ENCODE measurements around the gene FKBP1C. TPM values are rescaled to one million over a fixed set of nuclear protein-coding genes. Genes with fewer than 3 reads are reported as not detected.

The FKBP1C gene
- total and polyA plus RNA-seq, 2 experiments from 2014 or later = 0.35 to 0.91 TPM

DNA sequence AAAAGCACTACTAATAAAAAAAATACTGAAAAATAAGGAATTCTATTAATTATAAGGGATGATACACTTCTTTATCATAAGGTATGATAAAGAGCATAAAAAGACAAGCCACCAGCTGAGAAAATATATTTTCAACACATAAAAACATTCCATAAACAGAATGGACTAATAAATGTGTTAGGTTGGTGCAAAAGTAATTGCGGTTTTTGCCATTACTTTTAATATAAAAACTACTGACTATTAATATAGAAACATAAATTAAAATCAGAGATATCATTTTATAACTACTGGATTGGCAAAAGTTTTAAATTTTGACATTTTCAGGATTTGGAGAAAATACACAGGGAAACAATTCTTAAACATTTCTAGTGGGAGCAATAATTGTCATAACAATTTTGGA, 37.1 kb upstream of the FKBP1C start (continued):
- TF ChIP-seq, protein P1, sequence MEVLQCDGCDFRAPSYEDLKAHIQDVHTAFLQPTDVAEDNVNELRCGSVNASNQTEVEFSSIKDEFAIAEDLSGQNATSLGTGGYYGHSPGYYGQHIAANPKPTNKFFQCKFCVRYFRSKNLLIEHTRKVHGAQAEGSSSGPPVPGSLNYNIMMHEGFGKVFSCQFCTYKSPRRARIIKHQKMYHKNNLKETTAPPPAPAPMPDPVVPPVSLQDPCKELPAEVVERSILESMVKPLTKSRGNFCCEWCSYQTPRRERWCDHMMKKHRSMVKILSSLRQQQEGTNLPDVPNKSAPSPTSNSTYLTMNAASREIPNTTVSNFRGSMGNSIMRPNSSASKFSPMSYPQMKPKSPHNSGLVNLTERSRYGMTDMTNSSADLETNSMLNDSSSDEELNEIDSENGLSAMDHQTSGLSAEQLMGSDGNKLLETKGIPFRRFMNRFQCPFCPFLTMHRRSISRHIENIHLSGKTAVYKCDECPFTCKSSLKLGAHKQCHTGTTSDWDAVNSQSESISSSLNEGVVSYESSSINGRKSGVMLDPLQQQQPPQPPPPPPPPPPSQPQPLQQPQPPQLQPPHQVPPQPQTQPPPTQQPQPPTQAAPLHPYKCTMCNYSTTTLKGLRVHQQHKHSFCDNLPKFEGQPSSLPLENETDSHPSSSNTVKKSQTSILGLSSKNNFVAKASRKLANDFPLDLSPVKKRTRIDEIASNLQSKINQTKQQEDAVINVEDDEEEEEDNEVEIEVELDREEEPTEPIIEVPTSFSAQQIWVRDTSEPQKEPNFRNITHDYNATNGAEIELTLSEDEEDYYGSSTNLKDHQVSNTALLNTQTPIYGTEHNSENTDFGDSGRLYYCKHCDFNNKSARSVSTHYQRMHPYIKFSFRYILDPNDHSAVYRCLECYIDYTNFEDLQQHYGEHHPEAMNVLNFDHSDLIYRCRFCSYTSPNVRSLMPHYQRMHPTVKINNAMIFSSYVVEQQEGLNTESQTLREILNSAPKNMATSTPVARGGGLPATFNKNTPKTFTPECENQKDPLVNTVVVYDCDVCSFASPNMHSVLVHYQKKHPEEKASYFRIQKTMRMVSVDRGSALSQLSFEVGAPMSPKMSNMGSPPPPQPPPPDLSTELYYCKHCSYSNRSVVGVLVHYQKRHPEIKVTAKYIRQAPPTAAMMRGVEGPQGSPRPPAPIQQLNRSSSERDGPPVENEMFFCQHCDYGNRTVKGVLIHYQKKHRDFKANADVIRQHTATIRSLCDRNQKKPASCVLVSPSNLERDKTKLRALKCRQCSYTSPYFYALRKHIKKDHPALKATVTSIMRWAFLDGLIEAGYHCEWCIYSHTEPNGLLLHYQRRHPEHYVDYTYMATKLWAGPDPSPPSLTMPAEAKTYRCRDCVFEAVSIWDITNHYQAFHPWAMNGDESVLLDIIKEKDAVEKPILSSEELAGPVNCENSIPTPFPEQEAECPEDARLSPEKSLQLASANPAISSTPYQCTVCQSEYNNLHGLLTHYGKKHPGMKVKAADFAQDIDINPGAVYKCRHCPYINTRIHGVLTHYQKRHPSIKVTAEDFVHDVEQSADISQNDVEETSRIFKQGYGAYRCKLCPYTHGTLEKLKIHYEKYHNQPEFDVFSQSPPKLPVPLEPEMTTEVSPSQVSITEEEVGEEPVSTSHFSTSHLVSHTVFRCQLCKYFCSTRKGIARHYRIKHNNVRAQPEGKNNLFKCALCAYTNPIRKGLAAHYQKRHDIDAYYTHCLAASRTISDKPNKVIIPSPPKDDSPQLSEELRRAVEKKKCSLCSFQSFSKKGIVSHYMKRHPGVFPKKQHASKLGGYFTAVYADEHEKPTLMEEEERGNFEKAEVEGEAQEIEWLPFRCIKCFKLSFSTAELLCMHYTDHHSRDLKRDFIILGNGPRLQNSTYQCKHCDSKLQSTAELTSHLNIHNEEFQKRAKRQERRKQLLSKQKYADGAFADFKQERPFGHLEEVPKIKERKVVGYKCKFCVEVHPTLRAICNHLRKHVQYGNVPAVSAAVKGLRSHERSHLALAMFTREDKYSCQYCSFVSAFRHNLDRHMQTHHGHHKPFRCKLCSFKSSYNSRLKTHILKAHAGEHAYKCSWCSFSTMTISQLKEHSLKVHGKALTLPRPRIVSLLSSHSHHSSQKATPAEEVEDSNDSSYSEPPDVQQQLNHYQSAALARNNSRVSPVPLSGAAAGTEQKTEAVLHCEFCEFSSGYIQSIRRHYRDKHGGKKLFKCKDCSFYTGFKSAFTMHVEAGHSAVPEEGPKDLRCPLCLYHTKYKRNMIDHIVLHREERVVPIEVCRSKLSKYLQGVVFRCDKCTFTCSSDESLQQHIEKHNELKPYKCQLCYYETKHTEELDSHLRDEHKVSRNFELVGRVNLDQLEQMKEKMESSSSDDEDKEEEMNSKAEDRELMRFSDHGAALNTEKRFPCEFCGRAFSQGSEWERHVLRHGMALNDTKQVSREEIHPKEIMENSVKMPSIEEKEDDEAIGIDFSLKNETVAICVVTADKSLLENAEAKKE (CRISPR knock-in tag; IDR thresholded peaks at IDR 0.05) = no peak
- TF ChIP-seq POLR2AphosphoS5 (IDR thresholded peaks at IDR 0.05; ENCODE audit: low read depth) = no peak
- TF ChIP-seq EZH2phosphoT487 (IDR thresholded peaks at IDR 0.05; ENCODE audit: unreplicated experiment) = no peak
- no peak for TF ChIP-seq CREB1 (CRISPR knock-in tag; IDR thresholded peaks at IDR 0.05; ENCODE audit: low read depth)

DNA sequence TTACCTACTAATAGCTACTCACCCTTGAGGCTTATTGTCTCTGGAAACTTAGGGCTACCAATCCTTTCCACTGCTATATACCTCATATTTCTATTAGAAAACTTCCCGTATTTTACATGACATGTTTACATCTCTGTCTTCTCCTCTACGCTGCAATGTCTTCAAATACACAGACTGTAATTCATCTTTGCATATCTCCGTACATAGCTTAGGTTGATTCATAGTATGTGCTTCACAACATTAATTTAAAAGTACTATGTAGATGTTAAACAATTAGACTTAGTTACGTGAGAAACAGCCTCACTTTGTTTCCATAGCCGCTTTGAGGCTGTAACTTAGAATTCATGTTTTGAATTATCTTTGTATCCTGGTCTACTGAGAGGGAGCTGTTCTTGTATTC, 35.1 kb upstream of the FKBP1C start:
- no peaks in the 10 kb centered on the region for H4K20me1 ChIP-seq (replicated peaks; ENCODE audit: insufficient read depth)
- no peak overlapping the region for H3K4me3 Mint-ChIP-seq
- no peaks in the 10 kb centered on the region for H3K4me1 ChIP-seq (ENCODE audit: insufficient read depth)
- no peak overlapping the region for H3K4me3 ChIP-seq
- DNase-seq (ENCODE audit: low spot score) = no peak
- H3K27me3 ChIP-seq (ENCODE audit: insufficient read depth) = no peaks in the 10 kb centered on the region
- H3K4me2 ChIP-seq = no peak overlapping the region
- no peak for TF ChIP-seq ZNF331 (CRISPR knock-in tag; IDR thresholded peaks at IDR 0.05; ENCODE audit: low read depth)
- H3F3A ChIP-seq (replicated peaks; ENCODE audit: low read depth) = no peaks in the 10 kb centered on the region
- no peaks in the 10 kb centered on the region for H3K36me3 Mint-ChIP-seq (ENCODE audit: low read depth)
- peaks cover 31% of the 10 kb centered on the region for H3K9me3 Mint-ChIP-seq
- H3K27ac ChIP-seq (ENCODE audit: low read depth) = no peak overlapping the region
- ATAC-seq = no peak
- H3K27me3 Mint-ChIP-seq (ENCODE audit: insufficient read depth, low read depth, poor library complexity) = peaks cover 3% of the 10 kb centered on the region
- H3K36me3 ChIP-seq (ENCODE audit: insufficient read depth) = no peaks in the 10 kb centered on the region
- no peaks in the 10 kb centered on the region for H3K9me2 ChIP-seq (ENCODE audit: insufficient read depth)
- H3K27ac Mint-ChIP-seq = no peak overlapping the region
- H3K4me1 Mint-ChIP-seq = no peaks in the 10 kb centered on the region
- H3K79me2 ChIP-seq (replicated peaks; ENCODE audit: insufficient read depth) = no peaks in the 10 kb centered on the region
- H2AFZ ChIP-seq = no peak overlapping the region

DNA sequence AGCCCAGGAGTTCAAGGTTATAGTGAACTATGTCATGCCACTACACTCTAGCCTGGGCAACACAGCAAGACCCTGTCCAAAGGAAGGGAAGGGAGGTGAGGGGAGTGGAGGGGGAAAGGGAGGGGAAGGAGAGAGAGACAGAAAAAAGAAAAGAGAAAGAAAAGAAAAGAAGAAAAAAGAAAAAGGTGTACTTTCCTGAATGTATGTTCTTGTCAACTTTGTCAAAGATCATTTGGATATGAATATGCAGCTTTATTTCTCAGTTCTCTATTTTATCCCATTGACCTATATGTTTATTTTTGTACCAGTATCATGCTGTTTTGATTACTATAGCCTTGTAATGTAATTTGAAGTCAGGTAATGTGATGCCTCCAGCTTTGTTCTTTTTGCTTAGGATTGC, 30.9 kb upstream of the FKBP1C start:
- no peaks in the 10 kb centered on the region for H3K27me3 Mint-ChIP-seq (ENCODE audit: insufficient read depth, low read depth, poor library complexity)
- H3K27ac Mint-ChIP-seq = no peak overlapping the region
- no peaks in the 10 kb centered on the region for H3K27me3 ChIP-seq (ENCODE audit: insufficient read depth)
- DNase-seq (ENCODE audit: low spot score) (no peak), ATAC-seq (no peak)
- no peaks in the 10 kb centered on the region for H3K4me1 ChIP-seq (ENCODE audit: insufficient read depth)
- H3K4me3 ChIP-seq = no peak overlapping the region
- H3K36me3 Mint-ChIP-seq (ENCODE audit: low read depth) = no peaks in the 10 kb centered on the region
- no peak overlapping the region for H3K27ac ChIP-seq (ENCODE audit: low read depth)
- peaks cover 11% of the 10 kb centered on the region; the same call in 2 of the 3 replicates for H3K9me3 Mint-ChIP-seq
- no peaks in the 10 kb centered on the region for H3K4me1 Mint-ChIP-seq
- no peaks in the 10 kb centered on the region for H3K9me2 ChIP-seq (ENCODE audit: insufficient read depth)
- H4K20me1 ChIP-seq (replicated peaks; ENCODE audit: insufficient read depth) = no peaks in the 10 kb centered on the region
- no peak overlapping the region for H2AFZ ChIP-seq
- H3K79me2 ChIP-seq (replicated peaks; ENCODE audit: insufficient read depth) = no peaks in the 10 kb centered on the region
- H3F3A ChIP-seq (replicated peaks; ENCODE audit: low read depth) = no peaks in the 10 kb centered on the region
- H3K4me3 Mint-ChIP-seq = no peak overlapping the region
- no peaks in the 10 kb centered on the region for H3K36me3 ChIP-seq (ENCODE audit: insufficient read depth)
- no peak overlapping the region for H3K4me2 ChIP-seq
- TF ChIP-seq JUNB (IDR thresholded peaks at IDR 0.05; ENCODE audit: unreplicated experiment) (no peak), CREB1 (CRISPR knock-in tag; IDR thresholded peaks at IDR 0.05; ENCODE audit: low read depth) (no peak), EZH2phosphoT487 (IDR thresholded peaks at IDR 0.05; ENCODE audit: unreplicated experiment) (no peak), STAT1 (IDR thresholded peaks at IDR 0.05; ENCODE audit: unreplicated experiment) (no peak), ZNF331 (CRISPR knock-in tag; IDR thresholded peaks at IDR 0.05; ENCODE audit: low read depth) (no peak)
- TF ChIP-seq, protein P2, sequence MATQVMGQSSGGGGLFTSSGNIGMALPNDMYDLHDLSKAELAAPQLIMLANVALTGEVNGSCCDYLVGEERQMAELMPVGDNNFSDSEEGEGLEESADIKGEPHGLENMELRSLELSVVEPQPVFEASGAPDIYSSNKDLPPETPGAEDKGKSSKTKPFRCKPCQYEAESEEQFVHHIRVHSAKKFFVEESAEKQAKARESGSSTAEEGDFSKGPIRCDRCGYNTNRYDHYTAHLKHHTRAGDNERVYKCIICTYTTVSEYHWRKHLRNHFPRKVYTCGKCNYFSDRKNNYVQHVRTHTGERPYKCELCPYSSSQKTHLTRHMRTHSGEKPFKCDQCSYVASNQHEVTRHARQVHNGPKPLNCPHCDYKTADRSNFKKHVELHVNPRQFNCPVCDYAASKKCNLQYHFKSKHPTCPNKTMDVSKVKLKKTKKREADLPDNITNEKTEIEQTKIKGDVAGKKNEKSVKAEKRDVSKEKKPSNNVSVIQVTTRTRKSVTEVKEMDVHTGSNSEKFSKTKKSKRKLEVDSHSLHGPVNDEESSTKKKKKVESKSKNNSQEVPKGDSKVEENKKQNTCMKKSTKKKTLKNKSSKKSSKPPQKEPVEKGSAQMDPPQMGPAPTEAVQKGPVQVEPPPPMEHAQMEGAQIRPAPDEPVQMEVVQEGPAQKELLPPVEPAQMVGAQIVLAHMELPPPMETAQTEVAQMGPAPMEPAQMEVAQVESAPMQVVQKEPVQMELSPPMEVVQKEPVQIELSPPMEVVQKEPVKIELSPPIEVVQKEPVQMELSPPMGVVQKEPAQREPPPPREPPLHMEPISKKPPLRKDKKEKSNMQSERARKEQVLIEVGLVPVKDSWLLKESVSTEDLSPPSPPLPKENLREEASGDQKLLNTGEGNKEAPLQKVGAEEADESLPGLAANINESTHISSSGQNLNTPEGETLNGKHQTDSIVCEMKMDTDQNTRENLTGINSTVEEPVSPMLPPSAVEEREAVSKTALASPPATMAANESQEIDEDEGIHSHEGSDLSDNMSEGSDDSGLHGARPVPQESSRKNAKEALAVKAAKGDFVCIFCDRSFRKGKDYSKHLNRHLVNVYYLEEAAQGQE (IDR thresholded peaks at IDR 0.05; ENCODE audit: unreplicated experiment) = no peak
